AG10803 (cell line): ENCODE data around the gene IGFL2.
"Not testable (repeated sequence)": the region's sequence is repeated elsewhere in the genome, so short reads cannot be mapped to it uniquely, and the experiment has no call there.

Source experiments
- DNase-seq: peaks from one replicate; pipeline ENCODE4 v3.0.0; 2010; ENCODE audit warnings: low read depth
- H3K4me3 ChIP-seq: 2 replicates; pipeline ENCODE4 v1.5.1; 2011; ENCODE audit warnings: mild to moderate bottlenecking, low read length, control low read depth
- CTCF ChIP-seq: conservative IDR thresholded peaks from 2 replicates; pipeline ENCODE4 v1.5.1; 2011; ENCODE audit warnings: mild to moderate bottlenecking, low read length, control low read depth, inconsistent platforms

IGFL2 gene

GRCh38 chr19:46192992-46193650 lies 45.1 kb downstream of the IGFL2 start:
- no peak for TF ChIP-seq CTCF
- peak; percentile 66 for DNase-seq
- H3K4me3 ChIP-seq: peak overlapping the region; percentile 15; the same call in 1 of the 2 replicates

- no peak overlapping the region for H3K4me3 ChIP-seq
- TF ChIP-seq CTCF: no peak
- no peak for DNase-seq
These were observed 45.6 kb downstream of the IGFL2 start for GRCh38 chr19:46193678-46194077.

- DNase-seq: no peak
- TF ChIP-seq CTCF: no peak
- no peak overlapping the region for H3K4me3 ChIP-seq
These were observed 47.1 kb downstream of the IGFL2 start for GRCh38 chr19:46195104-46195503.

- DNase-seq, H3K4me3 ChIP-seq: not testable (repeated sequence)
These were observed 47.9 kb downstream of the IGFL2 start for GRCh38 chr19:46195919-46196318.

- no peak overlapping the region for H3K4me3 ChIP-seq
- no peak for TF ChIP-seq CTCF
- no peak for DNase-seq
These were observed 48.5 kb downstream of the IGFL2 start for GRCh38 chr19:46196410-46197124.

GRCh38 chr19:46197314-46198070 lies 49.5 kb downstream of the IGFL2 start:
- no peak for DNase-seq
- H3K4me3 ChIP-seq: no peak overlapping the region
- TF ChIP-seq CTCF: no peak

- TF ChIP-seq CTCF: no peak
- no peak overlapping the region for H3K4me3 ChIP-seq
- DNase-seq: no peak
These were observed 50.7 kb downstream of the IGFL2 start for GRCh38 chr19:46198756-46199155.
